Measurements from ENCODE around the gene PRKCA.

Gene PRKCA

DNA sequence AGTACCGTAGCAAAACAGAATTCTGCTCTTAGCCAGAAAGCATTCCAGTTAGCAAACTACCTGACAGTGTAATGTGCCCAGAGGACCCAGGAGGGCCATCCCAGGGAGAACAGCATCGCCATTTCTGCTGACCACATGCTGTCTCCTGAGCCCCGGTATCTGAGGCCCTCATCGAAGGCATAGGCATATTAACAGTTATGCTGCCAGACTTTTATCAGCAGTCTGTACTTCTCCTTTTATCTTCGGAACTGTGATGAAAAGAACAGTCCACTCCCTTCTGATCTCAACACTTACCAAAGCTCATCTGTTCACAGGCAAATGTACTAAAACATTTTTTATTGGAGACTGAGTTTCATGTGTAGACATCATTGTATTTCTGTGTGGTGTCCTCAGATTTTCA lies 236.4 kb downstream of the PRKCA start:
- DNase-seq (ENCODE audit: low read depth in 4 of 4, low spot score in 1 of 4): no peak

- no peak for DNase-seq (ENCODE audit: low read depth in 4 of 4, low spot score in 1 of 4)
These were observed 237.8 kb downstream of the PRKCA start for GRCh38 chr17:66540131-66540781.

GRCh38 chr17:66541461-66542128 lies 239.2 kb downstream of the PRKCA start:
- no peak for DNase-seq (ENCODE audit: low read depth in 4 of 4, low spot score in 1 of 4)

DNA sequence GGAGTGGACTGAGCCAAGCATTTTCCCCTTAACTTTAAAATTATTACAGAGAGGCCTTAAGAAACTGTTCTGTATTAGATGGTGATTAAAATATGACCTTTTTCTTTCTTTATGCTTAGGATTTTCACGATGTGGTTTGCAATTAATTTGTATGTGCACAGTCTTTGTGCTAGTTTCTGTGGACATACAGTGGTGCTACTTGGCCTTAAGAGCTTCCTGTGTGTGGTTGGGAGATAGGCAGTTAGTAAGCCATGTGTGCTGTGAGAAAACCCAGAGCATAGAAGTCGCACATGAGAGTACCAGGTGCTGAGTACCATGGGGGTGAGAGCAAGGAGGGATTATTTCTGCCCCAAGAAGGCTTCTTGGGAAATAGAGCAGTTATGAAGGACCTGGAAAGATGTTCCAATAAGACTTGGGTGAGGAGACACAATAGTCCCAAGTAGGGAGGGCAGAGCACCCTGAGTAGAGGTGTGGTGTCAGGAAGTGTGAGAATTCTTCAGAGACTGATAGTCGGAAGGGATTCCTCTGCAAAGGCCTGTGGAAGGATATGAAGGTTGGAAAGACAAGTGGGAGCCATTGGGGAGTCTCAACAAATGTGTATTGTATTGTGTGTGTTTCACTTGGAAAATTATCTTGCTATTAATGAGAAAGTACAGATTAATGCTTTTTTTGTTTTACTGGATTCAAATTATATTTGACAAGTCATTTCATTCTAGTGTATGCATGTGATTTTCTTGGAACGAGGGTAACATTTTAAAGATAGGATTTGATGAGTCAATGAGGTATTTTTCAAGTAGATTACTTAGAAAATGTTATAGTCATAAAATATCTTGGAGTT lies 239.9 kb downstream of the PRKCA start:
- no peak for DNase-seq (ENCODE audit: low read depth in 4 of 4, low spot score in 1 of 4)

- no peak for DNase-seq (ENCODE audit: low read depth in 4 of 4, low spot score in 1 of 4)
These were observed 240.6 kb downstream of the PRKCA start for GRCh38 chr17:66542967-66543520.

DNA sequence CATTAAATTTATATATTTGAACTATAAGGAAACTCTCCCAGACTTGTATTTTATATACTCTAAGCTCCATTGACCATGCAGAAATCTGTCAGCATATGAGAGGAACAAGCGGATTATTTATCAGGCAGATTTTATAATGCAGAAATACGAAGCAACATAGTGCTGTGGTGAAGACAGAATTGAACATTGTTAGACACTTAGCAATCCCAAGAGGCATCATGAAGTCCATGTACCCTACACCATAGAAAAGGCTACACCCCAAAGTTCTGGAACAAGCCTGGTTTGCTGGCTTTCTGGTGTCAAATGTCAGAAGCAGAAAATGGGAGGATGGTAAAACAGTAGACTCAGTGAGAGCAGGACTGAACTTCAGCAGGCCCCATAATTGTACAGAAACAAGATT lies 241.1 kb downstream of the PRKCA start:
- no peak for DNase-seq (ENCODE audit: low read depth in 4 of 4, low spot score in 1 of 4)

- no peak for DNase-seq (ENCODE audit: low read depth in 4 of 4, low spot score in 1 of 4)
These were observed 243.5 kb downstream of the PRKCA start for GRCh38 chr17:66545918-66546317.

DNA sequence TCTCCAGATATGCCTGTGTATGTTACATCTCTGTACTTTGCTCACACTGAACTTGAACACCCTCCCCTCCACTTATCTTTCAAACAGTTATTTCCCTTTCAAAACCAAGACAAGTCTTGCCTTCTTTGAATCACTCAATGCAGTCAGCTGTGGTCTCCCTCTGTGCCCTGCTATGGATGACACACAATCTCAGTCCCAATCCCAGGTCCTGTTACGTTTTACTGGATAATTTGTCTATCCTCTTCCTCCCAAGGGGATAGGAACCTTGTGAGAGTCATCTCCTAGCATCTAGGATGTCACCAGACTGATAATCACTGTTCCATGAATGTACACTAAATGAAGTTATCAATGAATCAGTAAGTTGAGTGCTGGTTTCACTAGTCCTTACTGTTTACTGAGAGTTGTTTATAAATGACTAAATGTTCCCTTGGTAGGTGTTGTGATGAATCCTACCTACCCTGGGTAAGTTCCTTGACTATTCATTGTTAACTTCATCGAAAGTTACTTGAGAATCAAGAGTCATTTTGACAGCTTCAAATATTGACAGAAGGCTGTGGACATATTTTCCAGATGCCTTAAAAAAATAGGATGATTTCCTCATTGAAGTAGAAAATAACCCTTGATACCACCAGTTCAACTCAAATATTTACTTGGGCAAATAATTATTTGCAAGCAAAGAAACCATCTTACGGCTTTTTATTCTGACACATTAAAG lies 244.9 kb downstream of the PRKCA start:
- DNase-seq (ENCODE audit: low read depth in 4 of 4, low spot score in 1 of 4): no peak

DNA sequence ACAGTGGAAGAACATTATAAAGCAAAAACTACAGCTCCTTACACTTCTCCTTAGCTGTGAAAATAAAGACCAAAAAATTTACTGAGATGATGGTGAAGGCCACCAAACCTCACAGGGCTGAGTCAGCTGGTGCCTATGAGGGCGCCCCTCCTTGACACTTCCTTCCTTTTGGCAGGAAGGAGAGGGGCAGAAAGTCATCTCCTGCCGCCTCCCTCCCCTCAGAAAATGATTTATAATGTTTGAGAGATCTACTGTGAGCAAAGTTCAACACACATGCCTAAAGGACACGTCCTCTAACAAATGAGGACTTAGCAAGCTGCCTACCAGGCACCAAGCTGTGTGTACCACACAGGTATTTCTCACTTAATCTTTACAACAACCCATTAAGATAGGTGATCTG lies 245.7 kb downstream of the PRKCA start:
- DNase-seq (ENCODE audit: low read depth in 4 of 4, low spot score in 1 of 4): peak in 1 of 4 experiments; percentile 20

DNA sequence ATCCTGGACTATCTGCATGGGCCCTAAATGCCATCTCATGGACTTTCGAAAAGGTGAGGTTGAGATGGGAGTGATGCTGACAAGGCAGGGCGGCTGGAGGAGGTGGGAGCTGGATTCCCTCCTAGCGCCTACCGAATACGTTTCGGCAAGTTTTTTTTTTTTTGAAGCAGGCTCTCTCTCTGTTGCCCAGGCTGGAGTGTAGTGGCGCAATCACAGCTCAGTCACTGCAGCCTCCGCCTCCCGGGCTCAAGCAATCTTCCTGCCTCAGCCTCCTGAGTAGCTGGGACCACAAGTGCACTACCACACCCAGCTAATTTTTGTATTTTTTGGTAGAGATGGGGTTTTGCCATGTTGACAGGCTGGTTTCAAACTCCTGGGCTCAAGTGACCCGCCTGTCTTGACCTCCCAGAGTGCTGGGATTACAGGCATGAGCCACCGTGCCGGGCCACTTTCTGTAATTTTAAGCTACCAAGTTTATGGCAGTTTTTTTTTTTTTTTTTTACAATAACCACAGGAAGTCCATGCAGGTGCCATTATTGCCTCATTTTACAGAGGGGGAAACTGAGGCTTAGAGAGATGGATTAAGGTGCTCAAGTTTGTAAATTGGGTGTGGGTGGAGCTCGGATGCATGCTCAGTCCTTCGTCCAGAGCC lies 246.4 kb downstream of the PRKCA start:
- DNase-seq (ENCODE audit: low read depth in 4 of 4, low spot score in 1 of 4): no peak

DNA sequence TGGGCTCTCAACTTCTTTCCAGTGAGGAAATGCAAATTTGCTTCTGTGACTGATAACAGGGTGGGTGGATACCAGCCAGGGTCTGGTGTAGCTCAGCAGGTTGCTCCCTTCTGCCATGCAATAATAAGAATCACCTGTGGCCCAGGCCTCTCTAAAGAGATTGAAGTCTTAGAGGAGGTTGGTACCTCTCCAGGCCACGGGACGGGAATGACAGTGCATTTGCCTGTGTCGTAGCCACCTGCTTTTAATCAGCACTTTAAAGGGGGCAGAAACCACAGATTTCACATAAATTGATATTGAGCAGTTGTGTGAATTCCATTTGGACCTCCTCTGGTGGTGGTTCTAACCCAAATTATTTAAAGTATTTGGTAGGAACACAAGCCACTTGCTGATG lies 246.9 kb downstream of the PRKCA start:
- no peak for DNase-seq (ENCODE audit: low read depth in 4 of 4, low spot score in 1 of 4)

DNA sequence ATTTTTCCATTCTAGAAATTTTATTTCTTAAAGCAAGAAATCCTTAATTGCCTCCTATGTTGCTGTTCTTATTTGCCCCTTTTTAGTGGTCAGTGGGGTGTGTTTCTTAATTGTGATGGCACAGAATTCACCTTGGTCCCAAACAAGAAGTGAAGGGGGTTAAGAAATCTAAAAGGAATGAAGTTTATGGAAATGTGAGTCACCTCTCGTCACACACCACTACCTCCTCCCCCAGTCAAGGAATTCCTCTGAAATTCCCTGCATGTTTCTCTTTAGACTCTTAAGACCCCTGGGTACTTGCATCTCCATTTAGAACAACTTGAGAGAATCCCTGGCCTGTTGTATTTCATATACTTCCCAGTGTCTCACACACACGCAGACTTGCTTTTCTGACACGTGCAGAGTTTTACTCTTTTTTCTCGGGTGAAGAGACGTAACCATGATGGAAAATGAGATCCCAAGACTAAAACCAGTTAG lies 247.4 kb downstream of the PRKCA start:
- no peak for DNase-seq (ENCODE audit: low read depth in 4 of 4, low spot score in 1 of 4)

DNA sequence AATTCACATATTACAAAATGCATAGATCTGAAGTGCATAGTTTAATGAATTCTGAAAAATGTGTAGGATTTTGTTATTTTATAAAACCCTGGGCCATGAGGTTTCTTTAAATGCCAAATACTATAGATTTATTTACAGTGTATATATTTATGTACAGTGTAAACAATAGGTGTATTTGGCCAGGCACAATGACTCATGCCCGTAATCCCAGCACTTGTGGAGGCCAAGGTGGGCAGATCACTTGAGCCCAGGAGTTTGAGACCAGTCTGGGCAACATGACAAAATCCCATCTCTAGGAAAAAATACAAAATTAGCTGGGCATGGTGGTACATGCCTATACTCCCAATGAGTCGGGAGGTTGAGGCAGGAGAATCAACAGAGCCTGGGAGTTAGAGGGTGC lies 249.4 kb downstream of the PRKCA start:
- no peak for DNase-seq (ENCODE audit: low read depth in 4 of 4, low spot score in 1 of 4)

- DNase-seq (ENCODE audit: low read depth in 4 of 4, low spot score in 1 of 4): no peak
These were observed 250.0 kb downstream of the PRKCA start for GRCh38 chr17:66552371-66552770.

- no peak for DNase-seq (ENCODE audit: low read depth in 4 of 4, low spot score in 1 of 4)
These were observed 253.2 kb downstream of the PRKCA start for GRCh38 chr17:66555605-66556004.

GRCh38 chr17:66557200-66557599 lies 254.8 kb downstream of the PRKCA start:
- no peak for DNase-seq (ENCODE audit: low read depth in 4 of 4, low spot score in 1 of 4)

GRCh38 chr17:66557886-66558285 lies 255.5 kb downstream of the PRKCA start:
- no peak for DNase-seq (ENCODE audit: low read depth in 4 of 4, low spot score in 1 of 4)

DNA sequence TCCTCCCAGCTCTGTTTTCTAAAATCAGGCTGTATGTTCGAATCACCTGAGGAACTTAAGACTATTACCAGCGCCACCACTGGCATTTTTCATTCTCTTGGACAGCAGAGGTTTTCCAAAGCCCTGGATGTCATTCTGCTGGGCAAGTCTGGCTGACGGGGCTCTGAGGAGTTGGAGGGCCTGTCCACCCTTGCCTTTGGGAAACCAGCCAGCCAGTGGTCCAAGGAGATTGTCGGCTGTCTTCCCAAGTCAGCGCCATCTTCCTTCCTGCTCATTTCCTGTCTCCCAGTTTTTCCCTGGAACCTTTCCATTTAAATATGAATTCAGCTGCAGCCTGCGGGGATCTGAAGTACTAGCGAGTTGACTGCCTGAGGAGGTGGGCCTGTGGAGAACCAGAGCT lies 258.3 kb downstream of the PRKCA start:
- no peak for DNase-seq (ENCODE audit: low read depth in 4 of 4, low spot score in 1 of 4)

DNA sequence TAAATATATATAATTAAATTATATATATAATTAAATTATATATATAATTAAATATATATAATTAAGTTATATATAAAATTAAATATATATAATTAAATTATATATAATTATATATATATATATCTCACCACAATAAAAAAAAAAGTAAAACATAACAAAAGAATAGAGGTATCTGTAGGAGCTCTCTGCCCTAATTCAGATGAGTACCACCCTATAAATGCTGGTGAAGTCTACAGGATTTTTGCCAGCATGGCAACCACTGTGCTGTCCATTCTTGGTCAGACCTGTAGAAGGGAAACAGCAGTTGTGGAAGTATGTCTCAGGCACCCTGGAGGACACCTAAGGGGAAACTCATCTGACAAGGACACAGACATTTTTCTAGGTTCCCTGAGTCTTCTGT lies 259.7 kb downstream of the PRKCA start:
- DNase-seq (ENCODE audit: low read depth in 4 of 4, low spot score in 1 of 4): no peak

GRCh38 chr17:66564992-66565465 lies 262.6 kb downstream of the PRKCA start:
- DNase-seq (ENCODE audit: low read depth in 4 of 4, low spot score in 1 of 4): no peak

Measured in stimulated activated CD4-positive, alpha-beta T cell treated with anti-CD3 and anti-CD28 coated beads, Interleukin-1b, Interleukin-23, amount 100 ng/mL, for 24 hours (primary cell).